Uterus (tissue), 4 donors: Measurements from ENCODE around the gene PHF19. TPM values are rescaled to one million over a fixed set of nuclear protein-coding genes. Genes with fewer than 3 reads are reported as not detected.
A peak's percentile ranks its signal among the peaks of the same experiment; 100 is the strongest.

ENCODE experiments used
- DNase-seq, 2 donors: peaks; one replicate each; pipeline ENCODE4 v3.0.0-alpha.2; 2019 to 2020
- H3K27ac ChIP-seq, 2 donors: fragments of 200-600 bp; sonication (generic); 1 replicate in 1 of 2; 2 replicates in 1 of 2; pipeline ENCODE4 v1.5.1; 2016 to 2018
- H3K27me3 ChIP-seq, 2 donors: fragments of 200-600 bp; sonication (generic); one replicate each; pipeline ENCODE4 v1.5.1; 2018 to 2019; ENCODE audit warnings: control low read depth in 1 of 2
- H3K36me3 ChIP-seq, 2 donors: fragments of 200-600 bp; sonication (generic); one replicate each; pipeline ENCODE4 v1.5.1; 2019; ENCODE audit warnings: control low read depth in 1 of 2
- H3K4me1 ChIP-seq, 2 donors: fragments of 200-600 bp; sonication (generic); one replicate each; pipeline ENCODE4 v1.5.1; 2018 to 2019; ENCODE audit warnings: control low read depth in 1 of 2
- H3K4me3 ChIP-seq, 2 donors: fragments of 200-600 bp; sonication (generic); 1 replicate in 1 of 2; 2 replicates in 1 of 2; pipeline ENCODE4 v1.5.1; 2018 to 2019; ENCODE audit warnings: mild to moderate bottlenecking in 1 of 2
- H3K9me3 ChIP-seq, 2 donors: fragments of 200-600 bp; sonication (generic); one replicate each; pipeline ENCODE4 v1.5.1; 2019; ENCODE audit warnings: control low read depth in 1 of 2
- POLR2A ChIP-seq, 2 donors: fragments of 450-650 bp; IDR thresholded peaks; one replicate each; pipeline ENCODE4 v1.6.1; 2016; ENCODE audit warnings: antibody characterized with exemption in 2 of 2, mild to moderate bottlenecking in 1 of 2, moderate library complexity in 1 of 2
- intact Hi-C: fragments of 100-400 bp; cut with DNase I; formaldehyde crosslinking; loops from one replicate; pipeline ENCODE4 v1.15.1; 2023; ENCODE audit warnings: low total_unique reads
- total RNA-seq, 4 donors: library from RNA; depleted of rRNA in 3 of 4; stranded (reverse); fragments of >200 nt in 3 of 4; gene quantifications; one replicate each; pipeline versions ENCODE4 v1.1.0 to v1.2.4, GENCODE V29; 2014 to 2023
- TF ChIP-seq, protein P1 (sequence below), 4 experiments: fragments of 200-600 bp in 2 of 4; fragments of 450-650 bp in 2 of 4; sonication (generic) in 2 of 4; IDR thresholded peaks; one replicate each; pipeline ENCODE4 v1.5.1; 2016 to 2019; ENCODE audit warnings: antibody characterized with exemption in 4 of 4, mild to moderate bottlenecking in 2 of 4, moderate library complexity in 1 of 4
- donor health status: DM: yes; HTN: yes; CAD: no.

The PHF19 gene
- 10 to 100 TPM; 12.6 to 76.3 (median 31.8) TPM for total RNA-seq

DNA sequence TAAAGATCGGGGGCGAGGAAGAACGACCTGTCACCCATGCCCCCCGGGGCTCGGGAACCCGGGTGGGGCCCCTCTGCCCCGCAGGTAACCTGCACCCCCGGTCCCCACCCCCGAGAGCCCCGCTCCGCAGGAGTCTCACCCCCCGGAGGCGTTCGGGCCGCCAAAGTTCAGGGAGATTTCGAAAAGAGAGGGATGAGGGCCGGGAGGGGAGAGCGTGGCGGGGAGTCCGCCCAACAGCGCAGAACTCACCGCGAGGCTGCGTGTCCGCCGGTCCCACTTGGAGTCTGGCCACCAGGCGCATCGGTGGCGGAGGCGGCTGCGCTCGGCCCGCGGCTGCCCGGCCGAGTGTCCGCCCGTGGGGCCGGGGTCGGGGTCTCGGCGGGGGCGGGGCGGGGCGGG, at the start of gene PHF19:
TSS of gene PHF19 (minus strand) at position 347 of the 399 bp plus-strand sequence. CDS start 2,447 bp downstream, outside the sequence.
- no peaks in the 10 kb centered on the region for H3K4me1 ChIP-seq
- no peaks in the 10 kb centered on the region for H3K9me3 ChIP-seq
- intact Hi-C loops = loop anchor here (5.0 kb wide), 1 partner anchor 60 kb away; no protein-coding TSS in a partner anchor
- peak within 1 kb of the TSS; percentile 72 to 98 for H3K4me3 ChIP-seq
- H3K27ac ChIP-seq = peak within 1 kb of the TSS; percentile 89 to 100
- no peaks in the 10 kb centered on the region for H3K36me3 ChIP-seq
- H3K27me3 ChIP-seq = no peaks in the 10 kb centered on the region
- peak in 1 of 2 donors; percentile 59 for DNase-seq
- TF ChIP-seq POLR2A (IDR thresholded peaks at IDR 0.05) = no peak

DNA sequence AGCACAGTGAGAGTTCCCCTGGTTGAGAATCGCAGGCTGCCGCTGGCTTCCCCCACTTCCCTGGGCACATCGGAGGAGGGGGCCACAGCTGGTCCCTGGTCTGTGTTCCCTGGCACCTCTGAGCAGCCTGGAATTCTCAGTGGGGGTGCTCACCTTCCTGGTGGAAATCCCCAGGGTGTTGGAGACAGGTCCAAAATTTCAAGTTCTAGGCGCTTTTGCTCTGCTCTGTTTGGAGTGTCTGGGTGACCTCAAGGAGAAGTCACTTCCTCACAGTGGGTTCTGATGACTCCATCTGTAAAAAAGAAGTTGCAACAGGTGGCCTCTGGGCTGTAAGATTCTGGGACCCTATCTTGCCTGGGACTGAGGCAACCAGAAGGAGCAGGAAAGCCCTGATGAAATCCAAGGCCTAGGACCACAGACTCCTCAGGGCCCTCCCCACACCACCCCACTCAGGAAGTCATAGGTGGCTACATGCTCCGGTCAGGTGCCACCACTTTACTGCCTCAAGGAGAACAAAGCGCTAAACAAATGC, 49.5 kb upstream of the PHF19 start, which contains the start of gene TRAF1:
TSS of gene TRAF1 (minus strand) at position 400 of the 532 bp plus-strand sequence. CDS start 721 bp downstream, outside the sequence.
- no peak for TF ChIP-seq POLR2A (IDR thresholded peaks at IDR 0.05)
- TF ChIP-seq, protein P1, sequence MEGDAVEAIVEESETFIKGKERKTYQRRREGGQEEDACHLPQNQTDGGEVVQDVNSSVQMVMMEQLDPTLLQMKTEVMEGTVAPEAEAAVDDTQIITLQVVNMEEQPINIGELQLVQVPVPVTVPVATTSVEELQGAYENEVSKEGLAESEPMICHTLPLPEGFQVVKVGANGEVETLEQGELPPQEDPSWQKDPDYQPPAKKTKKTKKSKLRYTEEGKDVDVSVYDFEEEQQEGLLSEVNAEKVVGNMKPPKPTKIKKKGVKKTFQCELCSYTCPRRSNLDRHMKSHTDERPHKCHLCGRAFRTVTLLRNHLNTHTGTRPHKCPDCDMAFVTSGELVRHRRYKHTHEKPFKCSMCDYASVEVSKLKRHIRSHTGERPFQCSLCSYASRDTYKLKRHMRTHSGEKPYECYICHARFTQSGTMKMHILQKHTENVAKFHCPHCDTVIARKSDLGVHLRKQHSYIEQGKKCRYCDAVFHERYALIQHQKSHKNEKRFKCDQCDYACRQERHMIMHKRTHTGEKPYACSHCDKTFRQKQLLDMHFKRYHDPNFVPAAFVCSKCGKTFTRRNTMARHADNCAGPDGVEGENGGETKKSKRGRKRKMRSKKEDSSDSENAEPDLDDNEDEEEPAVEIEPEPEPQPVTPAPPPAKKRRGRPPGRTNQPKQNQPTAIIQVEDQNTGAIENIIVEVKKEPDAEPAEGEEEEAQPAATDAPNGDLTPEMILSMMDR (IDR thresholded peaks at IDR 0.05) = no peak
- DNase-seq = no peak
- no peaks in the 10 kb centered on the region for H3K4me1 ChIP-seq
- no peak within 1 kb of the TSS for H3K4me3 ChIP-seq
- no peaks in the 10 kb centered on the region for H3K27me3 ChIP-seq
- H3K36me3 ChIP-seq = no peaks in the 10 kb centered on the region
- peak within 1 kb of the TSS in 1 of 2 donors; percentile 88 for H3K27ac ChIP-seq
- H3K9me3 ChIP-seq = no peaks in the 10 kb centered on the region
- intact Hi-C loops = no loop called here

DNA sequence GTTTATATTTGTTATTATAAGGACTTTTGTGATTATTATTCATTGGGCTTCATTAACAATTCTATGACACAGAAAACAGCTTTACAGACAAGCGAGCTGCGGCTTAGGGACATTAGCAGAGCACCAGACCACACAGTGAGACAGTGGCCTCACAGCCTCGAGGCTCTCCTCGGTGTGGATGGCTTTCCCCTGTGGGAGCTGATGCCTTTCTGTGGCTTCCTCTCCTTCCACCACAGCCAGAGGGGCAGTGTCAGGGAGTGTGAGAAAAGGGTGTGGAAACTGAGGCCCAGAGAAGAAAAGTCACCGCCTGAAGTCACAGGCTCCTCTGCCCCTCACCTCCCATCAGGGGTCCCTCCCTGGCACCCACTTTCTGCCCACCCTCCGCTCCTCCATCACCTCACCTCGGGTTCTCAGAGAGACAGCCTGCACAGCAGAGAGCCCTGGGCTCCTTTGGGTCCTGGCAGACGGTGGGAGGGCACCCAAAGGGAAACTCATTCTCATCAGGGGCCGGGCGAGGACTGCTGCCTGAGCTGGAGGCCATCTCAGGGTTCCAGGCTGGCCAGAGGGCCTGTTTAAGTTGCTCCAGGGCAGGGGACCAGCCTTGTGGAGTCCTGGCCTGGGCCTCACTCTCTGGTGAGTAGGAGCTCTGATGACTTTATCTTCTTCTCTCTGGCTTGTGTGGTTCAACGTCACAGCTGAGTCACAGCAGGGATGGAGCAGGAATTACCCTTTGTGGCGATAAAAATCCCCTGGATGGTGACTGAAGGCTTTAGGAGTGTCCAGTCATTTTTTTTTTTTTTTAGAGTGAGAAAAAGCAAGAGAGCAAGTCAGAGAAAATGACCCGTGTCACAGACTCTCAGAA, 48.8 kb upstream of the PHF19 start:
- Histone ChIP-seq H3K4me1 (no peaks in the 10 kb centered on the region), H3K27me3 (no peaks in the 10 kb centered on the region), H3K36me3 (no peaks in the 10 kb centered on the region), H3K9me3 (no peaks in the 10 kb centered on the region), H3K4me3 (no peak overlapping the region), H3K27ac (no peak overlapping the region)
- intact Hi-C loops = no loop called here
- TF ChIP-seq, protein P1 (IDR thresholded peaks at IDR 0.05) = no peak
- TF ChIP-seq POLR2A (IDR thresholded peaks at IDR 0.05) = no peak
- no peak for DNase-seq

DNA sequence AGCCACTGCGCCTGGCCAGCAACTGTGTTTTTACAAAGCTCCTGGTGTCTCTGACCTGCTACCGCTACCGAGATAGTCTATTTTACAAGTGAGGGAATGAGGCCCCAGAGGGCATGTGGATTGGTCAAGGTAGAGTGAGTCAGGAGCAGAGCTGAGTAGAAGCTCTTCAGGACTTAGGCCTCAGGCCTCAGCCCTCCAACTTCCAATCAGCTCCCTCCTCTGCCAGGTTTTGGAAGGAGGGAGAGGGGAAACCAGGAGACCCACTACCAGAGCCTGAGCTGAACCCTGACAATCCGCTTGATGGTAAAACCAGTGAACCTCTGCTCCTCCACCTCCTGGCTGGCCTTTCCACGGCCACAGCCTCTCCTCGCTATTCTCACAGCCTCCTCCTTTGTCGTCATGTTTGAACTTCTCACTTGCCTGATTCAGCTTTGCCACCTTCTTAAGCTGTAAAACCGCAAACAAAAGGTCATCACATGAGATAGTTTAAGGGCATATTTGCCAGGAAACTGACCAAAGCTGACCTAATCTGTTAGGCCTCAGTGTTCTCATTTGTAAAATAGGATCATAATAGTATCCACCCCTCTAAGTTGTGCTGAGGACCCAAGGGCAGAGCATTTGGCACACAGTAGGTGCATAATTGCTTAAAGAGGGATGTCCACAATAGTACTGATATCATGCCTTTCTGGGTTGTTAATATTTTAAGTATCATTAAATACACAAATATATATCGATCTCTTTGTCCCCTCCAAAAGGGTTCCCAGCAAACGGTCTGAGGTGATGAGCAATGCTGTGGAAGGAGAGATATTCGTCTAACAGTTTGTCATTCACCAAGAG, 47.9 kb upstream of the PHF19 start:
- H3K27ac ChIP-seq = no peak overlapping the region
- H3K4me1 ChIP-seq = no peaks in the 10 kb centered on the region
- H3K36me3 ChIP-seq = no peaks in the 10 kb centered on the region
- H3K9me3 ChIP-seq = no peaks in the 10 kb centered on the region
- DNase-seq = no peak
- H3K27me3 ChIP-seq = no peaks in the 10 kb centered on the region
- H3K4me3 ChIP-seq = no peak overlapping the region
- TF ChIP-seq POLR2A (IDR thresholded peaks at IDR 0.05) = no peak
- TF ChIP-seq, protein P1 (IDR thresholded peaks at IDR 0.05) = no peak
- intact Hi-C loops = no loop called here

DNA sequence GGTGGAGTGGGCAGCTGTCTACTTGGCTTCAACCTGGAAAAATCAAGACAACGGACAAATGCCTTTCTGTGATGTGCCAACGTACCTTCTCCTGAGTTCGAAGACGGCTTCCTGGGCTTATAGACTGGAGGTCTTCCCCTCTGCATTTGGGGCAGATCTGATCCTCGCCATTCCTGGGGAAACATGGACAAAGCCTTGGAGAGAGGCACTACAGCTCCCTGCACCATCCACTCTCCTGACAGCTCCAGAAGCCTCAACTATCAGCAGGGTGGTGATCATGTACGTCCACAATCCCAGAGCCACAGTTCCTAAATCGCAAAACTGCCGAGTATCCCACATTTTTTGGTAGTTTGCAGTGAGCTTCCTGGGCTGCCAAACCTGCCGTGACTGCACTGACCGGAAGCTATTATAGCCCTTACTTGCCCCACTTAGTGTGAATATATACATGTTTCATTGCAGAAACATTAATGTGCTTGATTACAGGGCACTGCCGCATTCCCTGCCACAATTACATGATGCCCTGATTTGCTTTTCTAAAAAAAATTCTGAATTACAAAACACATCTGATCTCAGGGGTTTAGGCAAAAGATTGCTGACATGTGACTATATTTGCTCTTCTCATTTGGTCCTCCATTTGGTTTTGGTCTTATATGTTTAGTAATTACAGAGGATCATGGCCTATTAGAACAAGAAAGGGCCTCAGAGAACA, 46.8 kb upstream of the PHF19 start:
- Histone ChIP-seq H3K9me3 (no peaks in the 10 kb centered on the region), H3K27ac (no peak overlapping the region), H3K36me3 (no peaks in the 10 kb centered on the region), H3K4me1 (no peaks in the 10 kb centered on the region), H3K27me3 (no peaks in the 10 kb centered on the region), H3K4me3 (no peak overlapping the region)
- no peak for TF ChIP-seq POLR2A (IDR thresholded peaks at IDR 0.05)
- TF ChIP-seq, protein P1 (IDR thresholded peaks at IDR 0.05) = no peak
- intact Hi-C loops = no loop called here
- no peak for DNase-seq
